CD4-positive, alpha-beta T cell treated with Interferon alpha-2 for 1 hour (primary cell): ENCODE data around the gene SGSM2.
A peak's percentile ranks its signal among the peaks of the same experiment; 100 is the strongest.

Experiments
- DNase-seq, 2 donors: peaks; one replicate each; pipeline ENCODE4 v3.0.0-alpha.2; 2020 to 2022

The SGSM2 gene

GRCh38 chr17:2336215-2336851, 968 bp upstream of the SGSM2 start, which contains the start of gene TSR1:
TSS of gene TSR1 (minus strand) at chr17:2336457. CDS start at chr17:2336427, 30 bp downstream.
- DNase-seq = peak; percentile 81 to 87

GRCh38 chr17:2337544-2338314, 428 bp downstream of the SGSM2 start:
- peak; percentile 40 to 65 for DNase-seq

GRCh38 chr17:2338315-2338657, 985 bp downstream of the SGSM2 start:
- no peak for DNase-seq

GRCh38 chr17:2343421-2343820, 6.1 kb downstream of the SGSM2 start:
- DNase-seq = peak in 1 of 2 donors; percentile 11

GRCh38 chr17:2344528-2344927, 7.2 kb downstream of the SGSM2 start:
- no peak for DNase-seq

- DNase-seq = no peak
Measured at GRCh38 chr17:2346475-2346874, 9.2 kb downstream of the SGSM2 start.

- no peak for DNase-seq
Measured at GRCh38 chr17:2347805-2348685, 10.7 kb downstream of the SGSM2 start.

GRCh38 chr17:2351269-2351668, 14.0 kb downstream of the SGSM2 start:
- DNase-seq = no peak

GRCh38 chr17:2354311-2354710, 17.0 kb downstream of the SGSM2 start:
- DNase-seq = no peak

GRCh38 chr17:2357237-2357636, 19.9 kb downstream of the SGSM2 start:
- DNase-seq = no peak

- no peak for DNase-seq
Measured at GRCh38 chr17:2357931-2358434, 20.7 kb downstream of the SGSM2 start.

GRCh38 chr17:2361010-2361760, 23.9 kb downstream of the SGSM2 start:
- DNase-seq = no peak

- DNase-seq = no peak
Measured at GRCh38 chr17:2362016-2362415, 24.7 kb downstream of the SGSM2 start.

GRCh38 chr17:2362416-2362815, 25.1 kb downstream of the SGSM2 start:
- DNase-seq = no peak

GRCh38 chr17:2362881-2363280, 25.6 kb downstream of the SGSM2 start:
- DNase-seq = no peak

GRCh38 chr17:2363318-2363717, 26.0 kb downstream of the SGSM2 start:
- no peak for DNase-seq

- DNase-seq = no peak
Measured at GRCh38 chr17:2363851-2364762, 26.8 kb downstream of the SGSM2 start.

- DNase-seq = no peak
Measured at GRCh38 chr17:2364763-2365116, 27.4 kb downstream of the SGSM2 start.

- DNase-seq = no peak
Measured at GRCh38 chr17:2365132-2365531, 27.8 kb downstream of the SGSM2 start.

- no peak for DNase-seq
Measured at GRCh38 chr17:2366747-2367494, 29.6 kb downstream of the SGSM2 start.

- no peak for DNase-seq
Measured at GRCh38 chr17:2368359-2368758, 31.1 kb downstream of the SGSM2 start.
